GM21737 (cell line): ENCODE results near the gene A3GALT2.
A peak's percentile ranks its signal among the peaks of the same experiment; 100 is the strongest.

ENCODE experiments used
- ATAC-seq: cut with Tn5 transposase; IDR thresholded peaks from one replicate; pipeline ENCODE4 v1.9.1; 2021; ENCODE audit warnings: mild to moderate bottlenecking, moderate library complexity; ENCODE audit not compliant: unreplicated experiment

A3GALT2 gene

DNA sequence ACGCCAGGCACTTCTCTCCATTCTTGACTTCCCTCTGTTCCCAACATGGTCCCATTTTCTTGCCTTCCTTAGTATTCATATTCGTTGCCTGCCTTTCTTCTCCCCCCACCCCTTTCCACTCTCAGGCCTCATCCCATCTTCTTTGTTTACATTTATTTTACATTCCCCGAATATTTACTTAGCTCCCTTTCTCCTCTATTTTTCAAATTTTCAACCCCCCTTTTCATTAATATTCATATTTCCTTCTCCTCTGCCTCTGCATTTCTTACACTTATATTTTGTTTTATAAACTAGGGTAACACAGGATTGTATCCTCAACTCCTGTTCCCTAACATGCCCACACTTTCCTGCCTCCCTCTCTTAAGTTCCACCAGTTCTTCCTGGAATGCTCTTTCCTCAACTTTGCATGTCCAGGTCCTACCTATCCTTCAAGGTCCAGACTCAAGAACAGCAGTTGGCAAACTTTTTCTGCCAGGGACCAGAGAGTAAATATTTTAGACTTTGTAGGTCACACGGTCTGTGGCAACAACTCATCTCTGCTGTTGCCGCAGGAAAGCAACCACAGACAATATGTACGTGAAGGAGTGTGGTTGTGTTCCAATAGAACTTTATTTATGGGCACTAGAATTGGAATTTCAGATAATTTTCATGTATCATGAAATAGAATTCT, 29.8 kb upstream of the A3GALT2 start:
- no peak for ATAC-seq

DNA sequence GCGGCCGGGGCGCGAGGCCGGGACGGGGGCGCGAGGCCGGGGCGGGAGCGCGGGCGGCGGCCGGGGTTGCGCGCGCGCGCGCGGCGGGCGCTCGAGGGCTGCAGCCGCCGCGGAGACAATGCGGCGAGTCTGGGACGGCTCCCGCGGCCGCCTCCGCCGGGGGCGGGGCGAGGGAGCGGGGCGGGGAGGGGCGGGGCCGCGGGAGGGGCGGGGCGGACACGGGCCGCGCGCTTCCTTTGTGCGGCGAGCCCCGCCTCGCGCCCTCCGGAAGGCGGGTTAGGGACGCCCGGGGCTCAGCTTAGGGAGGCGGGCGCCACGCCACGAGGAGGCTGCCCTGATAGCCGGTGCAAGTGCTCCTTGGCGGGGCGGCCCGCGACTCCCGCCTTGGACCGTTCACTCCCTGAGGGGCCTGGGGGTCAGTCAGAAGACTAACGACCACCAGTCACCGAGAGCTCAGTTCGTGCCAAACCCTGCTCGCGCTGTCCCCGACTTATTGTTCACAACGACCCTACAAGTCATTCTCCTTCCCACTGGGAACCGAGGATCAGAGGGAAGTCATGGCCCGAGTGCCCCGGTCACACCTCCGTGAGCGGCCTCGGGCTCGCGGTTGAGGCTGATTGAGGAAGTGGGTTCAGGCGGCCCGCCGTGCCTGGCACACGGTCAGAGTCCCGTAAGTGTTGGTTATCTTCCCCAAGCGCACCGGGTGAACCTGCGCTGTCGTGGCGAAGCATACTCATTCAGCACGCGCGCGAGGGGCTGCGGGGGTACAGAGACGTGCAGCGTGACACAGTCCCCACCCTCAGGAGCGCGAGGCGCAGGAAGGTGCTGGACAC, 29.1 kb upstream of the A3GALT2 start:
- peak; percentile 66 for ATAC-seq

DNA sequence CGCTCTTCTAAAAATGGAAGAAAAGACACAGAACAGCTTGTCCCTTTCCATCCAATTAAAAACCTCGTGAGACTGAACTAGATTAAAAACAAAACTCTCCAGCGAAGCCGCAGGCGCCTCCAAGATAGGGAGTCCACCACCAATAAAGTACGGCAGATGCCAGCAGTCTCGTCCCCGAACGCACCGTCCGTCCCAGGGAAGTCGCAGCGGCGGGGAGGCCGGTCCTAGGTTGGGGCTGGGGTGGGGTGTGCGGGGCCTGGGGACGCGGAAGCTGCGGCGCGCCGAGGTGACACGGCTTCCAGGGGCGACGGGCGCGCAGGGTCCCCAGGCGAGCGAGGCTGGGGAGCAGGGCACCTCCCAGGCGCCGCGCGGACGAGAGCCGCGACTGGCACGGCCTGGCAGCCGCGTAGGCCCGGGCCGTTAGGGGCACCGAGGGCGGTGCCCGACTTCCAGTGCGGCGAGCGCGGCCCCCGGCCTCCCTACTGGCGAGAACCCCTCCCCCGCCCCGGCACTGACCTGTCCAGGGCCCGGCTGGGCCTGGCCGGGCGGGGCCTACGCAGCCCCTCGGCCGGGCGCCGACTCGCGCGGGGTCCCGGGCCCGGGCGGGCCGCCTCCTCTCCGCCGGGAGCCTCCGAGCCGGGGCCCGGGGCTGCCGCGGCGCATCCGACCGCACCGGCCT, 28.3 kb upstream of the A3GALT2 start:
- peak; percentile 32 for ATAC-seq

DNA sequence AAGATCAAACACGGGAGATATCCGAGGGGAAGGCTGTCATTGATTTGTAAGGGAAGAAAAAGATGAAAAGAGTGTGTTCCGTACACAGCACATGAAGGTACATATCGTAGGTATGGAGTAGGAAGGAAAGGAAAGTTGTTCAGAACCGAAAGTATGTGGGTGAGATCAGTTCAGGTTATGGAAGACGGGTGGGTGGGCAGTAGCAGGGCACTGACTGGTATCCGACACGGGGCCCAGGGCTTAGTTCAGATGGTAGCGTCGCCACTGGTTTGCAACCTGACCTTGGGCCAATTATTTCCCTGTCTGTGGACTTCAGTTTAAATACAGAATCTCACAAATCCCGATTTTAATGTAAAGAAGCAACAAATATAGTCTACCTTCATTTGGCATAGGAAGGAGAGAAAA, 27.8 kb upstream of the A3GALT2 start:
- no peak for ATAC-seq

DNA sequence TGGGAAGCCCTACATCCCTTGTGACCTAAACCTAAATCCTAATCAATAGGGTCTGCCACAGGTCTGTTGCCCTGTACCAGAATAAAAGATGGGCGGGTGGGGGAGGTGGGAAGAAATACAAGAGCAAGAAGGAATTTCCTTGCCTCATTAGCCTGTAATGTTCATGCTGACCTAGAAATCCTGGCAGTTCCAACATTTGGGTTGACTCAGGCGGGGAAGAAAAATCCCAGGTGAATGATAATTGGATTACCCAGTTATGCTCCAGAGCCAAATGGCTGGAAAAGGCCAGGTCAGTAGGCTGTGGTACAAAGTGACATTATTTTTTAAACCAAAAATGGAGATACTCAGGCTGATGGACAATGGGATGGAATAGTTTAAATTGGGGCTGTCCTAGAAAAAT, 27.3 kb upstream of the A3GALT2 start:
- no peak for ATAC-seq

DNA sequence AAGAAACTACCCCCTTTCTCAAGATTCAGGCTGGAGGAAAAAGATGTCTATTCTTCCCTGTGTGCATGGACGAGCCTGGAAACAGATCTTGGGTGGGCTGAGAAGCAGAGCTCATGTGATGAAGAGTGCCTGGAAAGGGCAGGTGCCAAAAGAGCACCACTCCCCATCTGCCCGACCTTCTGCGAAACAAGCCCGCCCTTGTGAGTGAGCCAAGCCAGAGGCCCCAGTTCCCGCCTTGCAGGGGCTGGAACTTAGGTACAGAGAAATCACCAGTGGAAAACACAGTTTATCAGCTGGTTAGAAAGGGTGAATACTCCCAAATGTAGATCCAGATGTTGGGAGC, 26.7 kb upstream of the A3GALT2 start:
- no peak for ATAC-seq

DNA sequence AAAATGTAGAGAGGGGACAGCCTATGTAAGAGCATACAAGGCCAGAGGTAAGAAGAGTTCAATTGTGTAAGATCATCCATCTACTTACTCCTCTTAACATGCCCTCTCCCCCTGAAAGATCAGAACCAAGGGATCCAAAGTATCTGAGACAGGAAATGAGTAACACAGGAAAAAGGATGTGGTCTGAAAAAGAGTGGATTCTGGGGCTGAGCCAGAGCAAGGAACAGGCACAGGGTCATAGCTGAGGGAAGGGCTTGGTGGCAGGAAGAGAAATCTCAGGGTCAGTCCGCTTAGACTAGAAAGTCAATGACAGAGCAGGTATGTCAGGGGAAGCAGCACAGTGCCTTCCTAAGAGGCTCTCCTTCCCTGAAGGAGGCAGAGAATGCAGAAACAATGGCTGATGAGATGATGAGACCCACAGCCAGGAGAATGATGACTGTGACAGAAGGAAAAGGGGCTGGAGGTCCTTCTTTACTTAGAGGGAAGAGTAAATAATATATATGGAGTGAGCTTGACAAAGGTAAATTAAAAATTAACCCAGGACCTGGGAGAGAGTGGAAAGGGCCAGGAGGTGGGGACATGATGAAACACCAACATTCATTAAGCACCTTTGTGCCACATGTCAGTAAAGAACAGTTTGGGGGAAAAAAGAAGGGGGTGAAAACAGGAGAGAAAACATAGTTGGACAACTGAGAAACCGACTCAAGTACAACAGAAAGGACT, 26.2 kb upstream of the A3GALT2 start:
- ATAC-seq, result no peak

DNA sequence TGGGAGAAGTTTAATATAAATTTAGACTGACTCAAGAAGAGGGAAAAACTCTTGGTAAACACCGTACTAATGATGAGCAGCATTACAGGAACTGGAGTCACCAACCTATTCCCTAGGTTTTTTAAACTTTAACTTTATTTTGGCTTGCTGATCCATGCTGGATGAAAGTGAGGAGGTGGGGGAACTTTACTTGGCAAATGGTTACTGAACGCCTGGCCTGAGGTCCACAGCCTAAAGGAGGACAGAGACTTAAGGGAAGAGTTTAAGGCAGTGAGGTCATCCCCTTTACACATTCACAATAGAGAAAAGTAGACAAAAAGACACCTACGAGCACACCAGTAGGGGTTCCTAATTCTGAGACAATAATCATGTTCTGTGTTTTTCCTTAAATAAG, 25.6 kb upstream of the A3GALT2 start:
- no peak for ATAC-seq

DNA sequence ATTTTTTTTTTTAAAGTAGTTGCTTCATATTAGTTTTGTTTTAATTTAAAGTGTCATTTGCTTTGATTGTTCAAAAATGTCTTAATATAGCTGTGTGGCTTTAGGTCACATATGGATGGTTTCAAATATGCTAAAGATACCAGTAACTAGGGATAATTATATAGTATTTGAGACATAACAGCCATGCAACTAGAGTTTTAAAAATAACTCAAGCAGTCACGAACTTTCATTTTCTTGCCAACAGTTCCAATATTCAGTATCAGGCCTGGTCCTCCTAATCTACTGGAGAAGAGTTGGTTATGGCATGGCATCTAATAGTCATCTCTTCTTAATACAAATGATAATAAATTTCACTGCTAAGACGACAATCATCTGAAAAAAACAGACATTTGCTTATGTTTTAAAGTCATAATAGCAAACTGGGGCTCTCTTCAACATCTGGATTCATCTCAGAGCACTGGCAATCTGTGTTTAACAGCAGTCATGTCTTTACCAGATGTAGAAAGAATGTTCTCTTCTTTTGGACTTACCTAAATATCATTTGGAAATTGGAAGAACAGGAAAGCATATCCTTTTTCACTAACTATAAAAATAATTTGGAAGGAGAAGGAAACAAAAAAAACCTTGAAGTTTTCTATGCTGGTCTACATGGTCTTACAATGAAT, 24.1 kb upstream of the A3GALT2 start:
- no peak for ATAC-seq

DNA sequence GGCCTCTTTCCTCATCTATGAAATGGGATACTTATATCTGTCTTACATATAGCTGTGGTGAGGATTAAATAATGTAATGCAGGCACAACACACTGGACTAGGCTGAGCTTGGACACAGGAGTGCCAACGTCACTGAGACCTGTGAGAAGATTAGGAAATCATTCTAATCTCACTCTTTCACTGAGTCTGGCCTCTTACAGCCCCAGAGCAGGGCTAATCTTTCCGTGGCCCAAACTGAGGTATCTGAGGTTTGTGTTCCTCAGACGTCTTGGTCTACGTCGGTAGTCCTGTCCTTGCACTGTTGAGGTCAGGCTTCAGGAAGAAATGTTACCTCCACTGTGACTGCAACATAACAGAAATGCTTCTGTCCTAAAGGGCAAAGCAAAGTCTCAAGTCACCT, 22.6 kb upstream of the A3GALT2 start:
- no peak for ATAC-seq

DNA sequence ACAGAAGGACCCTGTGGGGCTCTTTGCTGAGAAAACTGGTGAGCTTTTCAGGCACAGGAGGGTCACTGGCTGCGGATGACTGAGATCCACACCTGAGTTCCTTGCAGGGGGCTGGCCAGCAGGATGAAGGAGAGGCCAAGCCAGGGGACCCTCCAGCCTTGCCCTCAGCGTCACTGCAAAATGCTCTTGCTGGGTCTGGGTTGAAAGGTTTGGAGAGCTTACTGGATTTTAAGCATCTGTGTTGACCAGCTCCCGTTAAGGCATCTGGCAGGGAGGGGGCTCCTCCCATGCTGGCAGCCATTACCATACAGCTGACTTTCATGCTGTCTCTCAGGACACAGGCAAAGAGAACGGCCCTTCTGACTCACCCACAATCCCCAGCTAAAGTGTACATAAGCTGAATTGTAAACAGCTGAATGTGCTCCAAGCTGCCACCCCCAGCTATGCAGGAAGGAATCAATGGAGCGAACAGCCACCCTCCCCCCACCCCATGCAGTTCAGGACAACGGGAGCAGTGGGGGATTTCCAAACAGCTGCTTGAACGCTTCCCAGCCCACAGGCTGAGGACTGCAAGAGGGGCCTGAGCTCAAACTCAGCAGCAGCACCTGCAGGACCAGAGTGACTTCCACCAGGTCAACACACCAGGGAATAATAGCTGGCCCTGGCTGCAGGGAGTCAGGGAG, 21.3 kb upstream of the A3GALT2 start:
- ATAC-seq, result no peak

DNA sequence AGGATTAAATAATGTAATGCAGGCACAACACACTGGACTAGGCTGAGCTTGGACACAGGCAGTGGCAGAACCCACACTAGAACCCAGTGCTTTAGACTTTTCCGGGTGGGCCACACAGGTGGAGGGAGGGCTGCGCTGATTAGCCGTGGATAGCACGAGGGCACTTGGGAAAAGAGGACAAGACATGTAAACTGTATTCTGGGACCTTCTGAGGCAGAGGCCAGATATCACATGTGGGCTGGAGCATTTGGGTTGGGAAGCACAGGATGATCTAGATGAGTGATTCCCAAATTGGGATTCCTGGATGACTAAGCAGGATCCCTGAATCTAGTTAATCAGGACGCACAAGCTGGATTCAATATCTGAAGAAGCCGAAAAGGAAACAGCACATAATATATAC, 20.3 kb upstream of the A3GALT2 start:
- no peak for ATAC-seq

DNA sequence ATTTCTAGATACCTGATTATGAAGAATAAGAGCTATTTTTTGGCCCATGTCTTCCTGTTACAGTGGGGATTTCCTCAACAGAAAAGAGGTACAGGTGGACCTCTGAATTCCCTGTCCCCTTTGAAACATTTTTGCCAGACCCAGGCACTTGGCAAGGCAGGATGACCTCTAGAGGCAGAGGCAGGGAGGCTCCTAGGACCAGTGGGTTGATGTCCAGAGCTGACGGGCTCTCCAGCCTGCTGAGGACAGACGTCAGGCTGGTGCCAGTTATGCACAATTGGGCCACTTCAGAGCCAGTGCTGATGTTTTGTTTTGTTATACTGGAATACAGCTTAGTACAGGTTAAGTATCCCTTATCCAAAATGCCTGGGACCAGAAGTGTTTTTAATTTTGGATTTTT, 18.5 kb upstream of the A3GALT2 start:
- no peak for ATAC-seq

DNA sequence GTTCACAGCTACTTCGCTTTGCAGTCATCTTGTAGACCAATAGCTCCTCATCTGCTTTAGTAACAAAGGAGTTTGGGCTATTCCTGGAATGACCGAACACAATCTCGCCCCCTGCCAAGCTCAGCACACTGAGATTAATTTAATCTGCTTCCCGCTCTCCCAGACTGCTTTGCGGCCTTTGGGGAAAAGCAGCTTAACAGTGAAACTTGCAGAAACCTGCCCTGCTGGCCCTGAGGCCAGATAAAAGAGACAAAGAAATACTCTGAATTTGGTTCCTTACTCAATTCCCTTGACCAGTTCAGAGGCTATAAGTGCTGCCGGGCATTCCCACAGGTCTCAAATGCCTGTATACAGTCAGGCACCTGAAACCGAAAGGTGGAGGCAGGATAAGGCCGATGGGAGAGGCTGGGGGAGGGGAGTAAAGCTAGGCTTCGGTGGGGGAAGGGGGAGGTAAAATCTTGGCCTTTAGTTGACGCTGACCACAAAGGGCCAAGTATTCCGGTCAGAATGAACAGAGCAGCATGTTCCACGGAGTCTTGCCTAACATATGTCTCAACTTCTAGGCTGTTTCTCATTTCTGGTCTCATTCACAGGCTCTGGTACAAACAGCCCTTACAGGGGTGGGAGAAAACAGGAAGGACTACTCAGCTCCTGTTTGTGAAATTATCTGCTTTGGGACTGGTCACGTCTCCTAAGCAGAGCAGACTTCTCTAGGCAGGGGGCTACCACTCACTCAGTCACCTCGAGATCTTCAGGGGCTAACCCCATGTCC, 17.7 kb upstream of the A3GALT2 start:
- ATAC-seq, result no peak

DNA sequence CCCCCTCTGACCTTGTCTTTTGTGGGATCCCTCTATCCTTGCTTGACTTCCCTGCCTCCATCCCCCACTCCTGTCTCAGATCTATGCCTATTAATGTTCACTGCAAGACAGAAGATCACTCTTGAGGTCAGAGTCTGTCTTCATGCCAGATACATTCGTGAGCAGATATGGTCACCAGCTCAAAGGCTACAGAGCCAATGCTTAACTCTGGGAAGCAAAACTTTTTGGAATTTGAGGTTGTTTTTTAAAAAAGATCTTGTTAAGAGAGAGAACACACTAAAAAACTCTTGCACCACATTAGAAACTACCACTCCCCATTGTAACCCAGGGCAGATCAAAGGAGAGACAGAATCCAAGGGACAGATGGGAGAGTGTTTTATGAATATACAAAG, 17.1 kb upstream of the A3GALT2 start:
- ATAC-seq, result no peak

DNA sequence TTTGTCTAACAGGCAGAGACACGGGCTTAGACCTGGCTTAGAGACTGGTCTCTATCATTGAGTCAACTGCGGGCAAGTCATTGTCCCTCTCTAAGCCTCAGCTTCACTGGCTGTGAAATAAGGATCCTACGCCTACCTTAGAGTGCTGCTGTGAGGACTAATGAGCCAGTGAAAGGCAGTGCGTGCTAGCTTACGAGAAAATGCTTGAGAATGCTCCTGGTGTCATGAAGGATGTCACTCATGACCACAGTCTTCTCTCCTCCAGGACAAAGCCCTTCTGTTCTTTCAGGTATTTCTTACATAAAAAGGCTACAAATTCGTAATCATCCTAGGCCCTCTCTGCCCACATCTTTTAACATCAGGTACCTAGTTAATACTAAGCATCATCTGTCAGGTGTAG, 16.5 kb upstream of the A3GALT2 start:
- no peak for ATAC-seq

DNA sequence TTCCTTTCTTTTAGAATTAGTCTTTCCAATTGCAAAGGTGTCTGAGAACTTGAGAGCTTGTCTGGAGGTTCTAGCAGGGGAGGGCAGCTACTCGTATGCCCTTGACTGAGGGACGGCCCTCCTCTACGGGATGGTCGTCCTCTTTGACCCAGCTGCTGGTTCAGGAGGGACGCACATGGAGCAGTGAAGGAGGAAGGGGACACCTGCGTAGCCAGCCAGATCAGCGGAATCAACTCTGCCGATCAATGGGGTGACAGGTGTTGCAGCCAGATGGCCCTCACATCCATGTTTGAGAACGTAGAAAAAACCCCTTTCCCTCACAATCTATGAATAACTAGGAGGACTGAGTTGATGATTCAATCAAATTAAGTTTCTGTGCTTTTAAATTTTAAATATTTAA, 15.7 kb upstream of the A3GALT2 start:
- no peak for ATAC-seq

DNA sequence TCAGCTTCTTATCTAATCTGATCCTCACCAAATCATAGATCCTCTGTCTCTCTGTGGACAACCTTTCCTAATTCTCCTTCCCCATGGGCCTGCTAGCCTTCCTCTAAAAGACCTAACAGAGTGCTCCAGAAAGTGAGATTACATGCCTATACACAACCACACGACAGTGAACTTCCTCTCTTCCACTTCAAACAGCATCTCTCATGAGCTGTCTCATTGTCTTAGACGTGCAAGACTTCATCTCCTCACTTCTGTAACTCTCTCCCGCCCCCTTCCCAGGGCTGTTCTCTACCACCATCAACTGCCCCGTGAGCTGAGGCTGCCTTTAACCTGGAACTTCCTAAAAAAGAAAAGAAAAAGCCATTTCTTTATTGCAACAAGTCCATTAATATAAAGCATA, 14.1 kb upstream of the A3GALT2 start:
- ATAC-seq, result no peak

DNA sequence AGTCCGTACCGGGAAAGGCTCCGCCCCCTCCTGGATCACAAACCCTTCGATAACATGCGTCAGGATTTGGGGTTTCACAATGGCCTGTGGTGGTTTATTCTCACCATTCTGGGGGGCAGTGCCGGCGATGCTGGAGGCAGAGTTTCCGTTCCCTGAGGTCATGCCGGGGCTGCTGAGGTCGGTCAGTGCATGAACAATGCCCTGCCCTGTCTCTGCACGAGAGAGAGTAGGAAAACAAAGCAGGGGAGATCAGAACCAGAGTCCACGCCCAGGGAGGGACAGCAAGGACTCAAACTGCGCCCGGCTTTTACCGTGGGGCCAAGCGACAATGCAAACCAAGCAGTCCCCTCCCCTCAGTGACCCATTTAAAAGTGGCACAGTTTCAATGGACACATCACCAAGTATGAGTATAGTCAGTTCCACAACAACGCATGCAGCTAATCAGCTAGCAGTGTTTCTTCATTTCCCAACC, 13.2 kb upstream of the A3GALT2 start:
- ATAC-seq, result no peak

DNA sequence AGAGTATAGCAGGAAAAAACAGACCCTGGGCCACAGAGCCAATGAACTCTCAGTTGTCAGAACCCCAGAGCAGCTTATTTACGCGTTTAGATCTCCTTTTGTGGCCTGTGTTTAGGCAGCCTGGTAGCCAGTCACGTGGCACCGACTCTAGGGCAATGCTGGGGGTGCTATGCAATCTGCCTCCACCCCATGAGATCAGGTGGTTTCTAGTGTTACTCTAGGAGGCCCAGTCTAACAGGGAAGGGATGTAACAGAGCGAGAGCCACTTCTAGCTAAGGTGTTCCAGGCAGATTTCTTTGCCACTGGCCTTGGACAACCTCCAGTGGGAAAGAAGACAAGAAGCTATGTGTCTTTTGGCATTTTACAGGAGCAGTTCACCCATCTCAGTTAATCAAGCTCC, 12.0 kb upstream of the A3GALT2 start:
- ATAC-seq, result no peak
